ENCODE data around the gene XPC. TPM values are rescaled to one million over a fixed set of nuclear protein-coding genes. Genes with fewer than 3 reads are reported as not detected.

Gene XPC
- total and polyA plus RNA-seq, 2 donors (not counting 3 experiments of a cell fraction or from before 2014, with no cell fraction given) = 11.9 to 36.8 TPM

GRCh38 chr3:14130707-14131106, 47.7 kb downstream of the XPC start:
- Histone ChIP-seq H3K27ac (ENCODE audit: insufficient read depth, low read depth, low read length) (no peak overlapping the region), H4K20me1 (replicated peaks; ENCODE audit: control insufficient read depth, extremely low read depth, insufficient read depth, low read length) (no peaks in the 10 kb centered on the region), H3K9me1 (replicated peaks; ENCODE audit: control insufficient read depth, extremely low read depth, insufficient read depth, low read length) (no peaks in the 10 kb centered on the region), H3K79me2 (ENCODE audit: control insufficient read depth, insufficient read depth, low read length) (peaks cover 35% of the 10 kb centered on the region), H2AFZ (ENCODE audit: low read depth, low read length) (no peak overlapping the region), H3K4me1 (ENCODE audit: control insufficient read depth, extremely low read depth, insufficient read depth, low read length) (peaks cover 13% of the 10 kb centered on the region), H3K36me3 (ENCODE audit: control insufficient read depth in 2 of 2, extremely low read depth in 1 of 2, insufficient read depth in 2 of 2, low read length in 2 of 2) (peaks cover 8 to 48% of the 10 kb centered on the region in 2 experiments), H3K4me3 (replicated peaks in 1 of 3; ENCODE audit: insufficient read depth in 1 of 3, low read depth in 1 of 3, low read length in 3 of 3) (no peak overlapping the region), H3K9ac (replicated peaks; ENCODE audit: extremely low read depth, insufficient read depth, low read length) (no peak overlapping the region), H3K27me3 (ENCODE audit: control insufficient read depth in 2 of 2, insufficient read depth in 2 of 2, low read length in 2 of 2) (no peaks in the 10 kb centered on the region), H3K9me3 (replicated peaks; ENCODE audit: control insufficient read depth, insufficient read depth, low read length) (no peaks in the 10 kb centered on the region), H3K4me2 (ENCODE audit: insufficient read depth, low read length) (no peak overlapping the region)
- DNase-seq (ENCODE audit: low read depth, low spot score) (no peak), FAIRE-seq (no peak)
- TF ChIP-seq MYC (IDR thresholded peaks at IDR 0.05; ENCODE audit: low read depth, low read length) = no peak
- TF ChIP-seq FOS (IDR thresholded peaks at IDR 0.05; ENCODE audit: borderline replicate concordance, insufficient read depth, low read length) = no peak
- no peak for TF ChIP-seq GATA2 (IDR thresholded peaks at IDR 0.05; ENCODE audit: insufficient read depth, insufficient read length, low read depth, low read length)
- no peak for TF ChIP-seq JUN (IDR thresholded peaks at IDR 0.05; ENCODE audit: borderline replicate concordance, insufficient read depth, insufficient read length, low read depth)
- no peak for TF ChIP-seq POLR2A (IDR thresholded peaks at IDR 0.05; ENCODE audit: low read depth, low read length)
- TF ChIP-seq MAX (IDR thresholded peaks at IDR 0.05; ENCODE audit: insufficient read depth, insufficient read length) = no peak
- TF ChIP-seq CTCF (IDR thresholded peaks at IDR 0.05; ENCODE audit: extremely low read depth in 1 of 2, insufficient read depth in 1 of 2, low read depth in 1 of 2, low read length in 2 of 2) = no peak
- TF ChIP-seq POLR2AphosphoS5 (IDR thresholded peaks at IDR 0.05; ENCODE audit: insufficient read depth, low read depth, low read length) = no peak
- no peak for TF ChIP-seq EZH2 (IDR thresholded peaks at IDR 0.05; ENCODE audit: borderline replicate concordance, low read depth, low read length, severe bottlenecking)
- BruUV-seq (replicated peaks) = no TSS peak
- ChIA-PET POLR2A (no interaction called here), CTCF (no interaction called here)
- dilution Hi-C loops (cut with MboI; ENCODE audit: extremely low pct_ligation_motif_present, low sequenced_read_pairs) (no loop called here), intact Hi-C loops (cut with micrococcal nuclease) (no loop called here)

Measured in endothelial cell of umbilical vein (primary cell).